MM.1S (cell line): ENCODE results near the gene KLHL3.

Experiments
- DNase-seq: peaks from one replicate; pipeline ENCODE4 v3.0.0-alpha.2; 2015
- H2AFZ ChIP-seq: fragments of 300-600 bp; sonication (generic); 2 replicates; pipeline ENCODE4 v1.6.0; 2016; ENCODE audit warnings: antibody characterized with exemption, low read length
- H3F3A ChIP-seq: fragments of 300-600 bp; sonication (generic); 2 replicates; pipeline ENCODE4 v1.6.1; 2016; ENCODE audit warnings: mild to moderate bottlenecking, antibody characterized with exemption, low read length, moderate library complexity, mixed read lengths; ENCODE audit not compliant: insufficient read depth
- H3K27ac ChIP-seq: fragments of 300-600 bp; sonication (generic); 2 replicates; pipeline ENCODE4 v1.5.1; 2016; ENCODE audit warnings: mild to moderate bottlenecking, low read length
- H3K27me3 ChIP-seq: fragments of 300-600 bp; sonication (generic); replicated peaks from 2 replicates; pipeline ENCODE4 v1.6.0; 2016; ENCODE audit warnings: low read length; ENCODE audit not compliant: insufficient read depth
- H3K36me3 ChIP-seq: fragments of 300-600 bp; sonication (generic); replicated peaks from 2 replicates; pipeline ENCODE4 v1.6.1; 2016; ENCODE audit warnings: mild to moderate bottlenecking, low read length, mixed read lengths; ENCODE audit not compliant: insufficient read depth
- H3K4me1 ChIP-seq: fragments of 300-600 bp; sonication (generic); 2 replicates; pipeline ENCODE4 v1.6.1; 2016; ENCODE audit warnings: low read length, mixed read lengths
- H3K4me2 ChIP-seq: fragments of 300-600 bp; sonication (generic); 2 replicates; pipeline ENCODE4 v1.6.0; 2016; ENCODE audit warnings: low read depth, low read length
- H3K4me3 ChIP-seq: fragments of 300-600 bp; sonication (generic); 2 replicates; pipeline ENCODE4 v1.5.1; 2016; ENCODE audit warnings: low read length, mixed read lengths
- H3K79me2 ChIP-seq: fragments of 300-600 bp; sonication (generic); 2 replicates; pipeline ENCODE4 v1.6.1; 2016; ENCODE audit warnings: mixed run types, low read length, mixed read lengths
- H3K9ac ChIP-seq: fragments of 300-600 bp; sonication (generic); 2 replicates; pipeline ENCODE4 v1.6.1; 2016; ENCODE audit warnings: low read length, mixed read lengths
- H3K9me2 ChIP-seq: fragments of 300-600 bp; sonication (generic); replicated peaks from 2 replicates; pipeline ENCODE4 v1.6.1; 2016; ENCODE audit warnings: mild to moderate bottlenecking, low read length, mixed read lengths; ENCODE audit not compliant: insufficient read depth
- H3K9me3 ChIP-seq: fragments of 300-600 bp; sonication (generic); replicated peaks from 2 replicates; pipeline ENCODE4 v1.6.1; 2016; ENCODE audit warnings: mild to moderate bottlenecking, low read length, mixed read lengths; ENCODE audit not compliant: insufficient read depth
- H4K20me1 ChIP-seq: fragments of 300-600 bp; sonication (generic); 2 replicates; pipeline ENCODE4 v1.6.1; 2016; ENCODE audit warnings: mild to moderate bottlenecking, low read length, moderate library complexity, mixed read lengths; ENCODE audit not compliant: insufficient read depth
- EZH2 ChIP-seq: fragments of 300-600 bp; sonication (generic); optimal IDR thresholded peaks from 2 replicates; pipeline ENCODE3; 2017; ENCODE audit warnings: low read depth, mild to moderate bottlenecking, antibody characterized with exemption, low read length, mixed read lengths
- EZH2phosphoT487 ChIP-seq: fragments of 300-600 bp; sonication (generic); IDR thresholded peaks from 2 replicates; pipeline ENCODE4 v1.6.1; 2018; ENCODE audit warnings: antibody characterized with exemption, low read length
- TF ChIP-seq, protein P1 (sequence below): fragments of 300-600 bp; sonication (generic); IDR thresholded peaks from 2 replicates; pipeline ENCODE4 v1.5.1; 2016; ENCODE audit warnings: antibody characterized with exemption, low read length, mixed read lengths

The KLHL3 gene

DNA sequence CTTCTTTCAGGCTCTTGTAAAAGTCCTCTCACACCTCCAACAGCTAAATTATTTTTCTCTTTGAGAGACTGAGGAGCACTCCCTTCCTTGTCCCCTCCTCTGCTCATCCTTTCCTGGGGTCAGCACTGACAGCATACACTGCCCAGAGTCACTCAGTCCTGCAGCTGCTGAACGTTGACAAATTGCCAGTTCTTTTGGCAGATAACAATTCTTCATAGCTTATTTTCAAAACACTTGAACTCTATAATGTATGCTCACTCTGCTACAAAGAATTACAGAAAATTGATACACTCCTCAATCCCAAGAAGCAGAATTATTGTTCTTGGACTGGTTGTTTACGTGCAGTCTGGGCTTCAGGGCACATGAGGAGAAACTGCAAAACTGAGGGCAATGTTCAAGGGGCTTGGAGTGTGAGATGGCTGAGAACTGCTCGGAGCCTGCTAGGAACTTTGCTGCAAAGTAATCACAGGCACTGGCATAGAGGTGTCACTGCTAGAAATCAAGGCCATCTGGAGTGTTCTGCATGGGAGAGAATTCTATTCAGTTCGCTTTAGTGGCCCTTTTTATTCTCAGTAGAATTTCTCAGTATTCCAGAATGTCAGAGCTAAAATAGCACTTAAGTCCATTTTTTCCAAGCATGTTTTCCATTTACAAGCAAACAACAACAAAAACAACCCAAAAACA, 140.4 kb downstream of the KLHL3 start:
- Histone ChIP-seq H3K36me3 (no peaks in the 10 kb centered on the region), H3K9me2 (no peaks in the 10 kb centered on the region), H3K9me3 (no peaks in the 10 kb centered on the region), H3K4me3 (no peak overlapping the region), H3K79me2 (no peaks in the 10 kb centered on the region), H3K9ac (no peak overlapping the region), H3K4me1 (no peaks in the 10 kb centered on the region), H3K27ac (no peak overlapping the region), H4K20me1 (no peaks in the 10 kb centered on the region), H3K4me2 (no peak overlapping the region), H2AFZ (no peak overlapping the region), H3K27me3 (no peaks in the 10 kb centered on the region), H3F3A (no peaks in the 10 kb centered on the region)
- no peak for TF ChIP-seq EZH2
- no peak for TF ChIP-seq EZH2phosphoT487
- TF ChIP-seq, protein P1, sequence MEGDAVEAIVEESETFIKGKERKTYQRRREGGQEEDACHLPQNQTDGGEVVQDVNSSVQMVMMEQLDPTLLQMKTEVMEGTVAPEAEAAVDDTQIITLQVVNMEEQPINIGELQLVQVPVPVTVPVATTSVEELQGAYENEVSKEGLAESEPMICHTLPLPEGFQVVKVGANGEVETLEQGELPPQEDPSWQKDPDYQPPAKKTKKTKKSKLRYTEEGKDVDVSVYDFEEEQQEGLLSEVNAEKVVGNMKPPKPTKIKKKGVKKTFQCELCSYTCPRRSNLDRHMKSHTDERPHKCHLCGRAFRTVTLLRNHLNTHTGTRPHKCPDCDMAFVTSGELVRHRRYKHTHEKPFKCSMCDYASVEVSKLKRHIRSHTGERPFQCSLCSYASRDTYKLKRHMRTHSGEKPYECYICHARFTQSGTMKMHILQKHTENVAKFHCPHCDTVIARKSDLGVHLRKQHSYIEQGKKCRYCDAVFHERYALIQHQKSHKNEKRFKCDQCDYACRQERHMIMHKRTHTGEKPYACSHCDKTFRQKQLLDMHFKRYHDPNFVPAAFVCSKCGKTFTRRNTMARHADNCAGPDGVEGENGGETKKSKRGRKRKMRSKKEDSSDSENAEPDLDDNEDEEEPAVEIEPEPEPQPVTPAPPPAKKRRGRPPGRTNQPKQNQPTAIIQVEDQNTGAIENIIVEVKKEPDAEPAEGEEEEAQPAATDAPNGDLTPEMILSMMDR = no peak
- DNase-seq = no peak

DNA sequence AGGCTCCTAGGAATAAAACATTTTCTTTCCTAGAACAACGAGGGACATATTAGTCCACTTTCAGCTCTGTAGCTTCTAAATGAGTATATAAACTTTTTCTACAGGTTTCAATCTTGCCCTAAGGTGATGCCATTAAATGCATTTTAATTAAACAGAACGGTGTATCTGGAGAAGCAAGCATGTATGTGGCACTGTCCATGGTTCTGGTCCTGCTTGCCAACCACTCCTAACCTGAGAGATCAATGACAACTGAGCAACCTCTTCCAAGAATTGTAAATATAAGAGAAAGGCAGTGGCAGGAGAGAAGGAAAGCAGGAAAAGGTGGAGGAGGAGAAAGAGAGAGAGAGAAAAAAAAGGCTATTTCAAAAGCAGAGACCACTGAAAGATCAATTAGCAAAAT, 141.2 kb downstream of the KLHL3 start:
- no peak for DNase-seq

DNA sequence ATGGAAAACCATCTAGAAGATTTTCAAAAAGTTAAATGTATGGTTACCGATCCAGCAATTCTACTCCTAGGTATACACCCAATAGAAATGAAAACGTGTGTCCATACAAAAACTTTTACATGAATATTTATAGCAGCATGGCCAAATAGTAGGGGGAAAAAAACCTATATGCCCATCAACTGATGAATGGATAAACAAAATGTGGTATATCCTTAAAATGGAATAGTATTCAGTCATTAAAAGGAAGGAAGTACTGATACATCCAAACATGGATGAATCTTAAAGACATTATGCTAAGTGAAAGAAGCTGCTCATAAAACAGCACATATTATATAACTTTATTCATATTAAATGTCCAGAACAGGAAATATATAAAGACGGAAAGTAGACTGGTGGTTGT, 143.6 kb downstream of the KLHL3 start:
- H3K9me2 ChIP-seq = no peaks in the 10 kb centered on the region
- no peak for DNase-seq
- H3K4me3 ChIP-seq = no peak overlapping the region
- no peak overlapping the region for H3K4me2 ChIP-seq
- H4K20me1 ChIP-seq = no peaks in the 10 kb centered on the region
- no peak overlapping the region for H3K27ac ChIP-seq
- no peak for TF ChIP-seq EZH2phosphoT487
- TF ChIP-seq, protein P1 = no peak
- no peak for TF ChIP-seq EZH2
- H3K9ac ChIP-seq = no peak overlapping the region
- no peaks in the 10 kb centered on the region for H3K36me3 ChIP-seq
- no peaks in the 10 kb centered on the region for H3K4me1 ChIP-seq
- H2AFZ ChIP-seq = no peak overlapping the region
- H3K79me2 ChIP-seq = no peaks in the 10 kb centered on the region
- H3K27me3 ChIP-seq = no peaks in the 10 kb centered on the region
- no peaks in the 10 kb centered on the region for H3F3A ChIP-seq
- H3K9me3 ChIP-seq = no peaks in the 10 kb centered on the region

More for the DNA sequence above, 141.2 kb downstream of the KLHL3 start:
- Histone ChIP-seq H3K9ac (no peak overlapping the region), H3K4me3 (no peak overlapping the region), H3K9me3 (no peaks in the 10 kb centered on the region), H3K4me2 (no peak overlapping the region), H2AFZ (no peak overlapping the region), H3K27ac (no peak overlapping the region), H3F3A (no peaks in the 10 kb centered on the region), H3K27me3 (no peaks in the 10 kb centered on the region), H3K79me2 (no peaks in the 10 kb centered on the region), H3K4me1 (no peaks in the 10 kb centered on the region), H4K20me1 (no peaks in the 10 kb centered on the region), H3K9me2 (no peaks in the 10 kb centered on the region), H3K36me3 (no peaks in the 10 kb centered on the region)
- no peak for TF ChIP-seq EZH2phosphoT487
- TF ChIP-seq, protein P1 = no peak
- no peak for TF ChIP-seq EZH2
